ENCODE measurements around the gene GARIN1A. TPM values are rescaled to one million over a fixed set of nuclear protein-coding genes. Genes with fewer than 3 reads are reported as not detected.
"Not testable (repeated sequence)": the region's sequence is repeated elsewhere in the genome, so short reads cannot be mapped to it uniquely, and the experiment has no call there.

The GARIN1A gene
- total and polyA plus RNA-seq, 4 donors = 0.35 to 1.6 (median 0.60) TPM

DNA sequence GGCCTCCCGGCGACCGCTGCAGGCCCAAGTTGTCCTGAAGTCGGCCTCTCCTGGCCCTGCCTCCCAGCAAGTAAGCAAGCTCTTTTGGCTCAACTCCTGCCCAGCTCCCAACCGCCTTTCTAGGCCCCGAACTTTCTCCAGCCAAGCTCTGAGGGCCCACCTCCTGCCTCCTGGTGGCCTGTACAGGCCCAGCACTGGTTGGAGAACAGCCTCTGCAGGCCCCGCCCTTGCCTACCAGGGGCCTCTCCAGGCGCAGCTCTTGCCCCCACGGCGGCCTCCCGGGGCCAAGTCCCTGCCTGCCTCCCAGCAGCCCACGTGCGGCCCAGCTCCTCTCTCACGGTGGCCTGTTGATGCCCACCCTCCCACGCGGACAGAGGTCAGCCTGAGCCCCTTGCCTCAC is 18.9 kb upstream of the GARIN1A start:
- not testable (repeated sequence) for H3K4me3 ChIP-seq; H3K4me1 ChIP-seq (ENCODE audit: control insufficient read depth in 5 of 5, insufficient read depth in 5 of 5, low read length in 5 of 5); H3K9ac ChIP-seq (ENCODE audit: insufficient read depth in 1 of 2, low read length in 2 of 2); H3K9me3 ChIP-seq (ENCODE audit: control insufficient read depth in 4 of 4, insufficient read depth in 3 of 4, low read length in 3 of 4); H3K27ac ChIP-seq (ENCODE audit: low read depth in 1 of 2, low read length in 1 of 2); H3K27me3 ChIP-seq (ENCODE audit: control insufficient read depth in 3 of 3, insufficient read depth in 3 of 3, low read length in 2 of 3); DNase-seq; ATAC-seq (ENCODE audit: insufficient read depth, low FRiP score)
- peaks cover 0 to 24% (median 1%) of the 10 kb centered on the region in 4 donors for H3K36me3 ChIP-seq (ENCODE audit: control insufficient read depth in 4 of 4, insufficient read depth in 4 of 4, low read length in 4 of 4)
- 96 to 97% methylated on average over 16 of the region's 16 CpGs for WGBS, 2 donors

DNA sequence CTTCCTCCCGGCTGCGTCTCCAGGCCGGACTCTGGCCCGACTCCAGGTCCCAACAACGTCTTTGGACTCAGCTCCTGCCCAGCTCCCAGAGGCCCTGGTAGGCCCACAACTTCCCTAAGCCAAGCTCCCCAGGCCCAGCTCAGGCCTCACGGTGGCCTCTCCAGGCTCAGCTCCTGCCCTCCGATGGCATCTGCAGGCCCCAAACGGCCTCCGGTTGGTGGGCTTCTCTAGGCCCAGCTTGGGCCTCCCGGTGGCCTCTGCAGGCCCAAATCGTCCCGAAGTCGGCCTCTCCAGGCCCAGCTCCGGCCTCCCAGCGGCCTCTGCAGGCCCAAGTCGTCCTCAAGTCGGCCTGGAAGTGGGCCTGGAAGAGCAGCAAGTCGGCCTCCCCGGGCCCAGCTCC is 18.0 kb upstream of the GARIN1A start:
- ATAC-seq (ENCODE audit: insufficient read depth, low FRiP score) = not testable (repeated sequence)

DNA sequence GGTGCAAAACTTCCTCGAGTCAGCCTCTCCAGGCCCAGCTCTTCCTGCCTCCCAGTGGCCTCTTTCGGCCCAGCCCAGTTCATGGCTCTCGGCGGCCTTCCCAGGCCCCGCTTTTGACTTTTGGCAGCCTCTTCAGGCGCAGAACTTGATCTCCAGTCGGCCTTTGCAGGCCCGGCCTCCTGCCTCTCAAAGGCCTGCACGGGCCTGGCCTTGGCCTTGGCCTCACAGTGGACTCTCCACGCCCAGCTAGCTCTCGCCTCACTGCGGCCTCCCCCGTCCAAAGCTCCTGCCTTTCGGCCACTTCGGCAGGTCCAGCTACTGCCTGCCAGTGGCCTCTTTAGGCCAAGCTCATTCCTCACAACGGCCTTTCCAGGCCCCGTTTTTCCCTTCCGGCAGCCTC is 17.6 kb upstream of the GARIN1A start:
- H3K36me3 ChIP-seq (ENCODE audit: control insufficient read depth in 4 of 4, insufficient read depth in 4 of 4, low read length in 4 of 4) = peaks cover 0 to 24% (median 1%) of the 10 kb centered on the region in 4 donors
- H3K9me3 ChIP-seq (ENCODE audit: control insufficient read depth in 4 of 4, insufficient read depth in 3 of 4, low read length in 3 of 4); H3K27me3 ChIP-seq (ENCODE audit: control insufficient read depth in 3 of 3, insufficient read depth in 3 of 3, low read length in 2 of 3); H3K27ac ChIP-seq (ENCODE audit: low read depth in 1 of 2, low read length in 1 of 2); H3K4me3 ChIP-seq; DNase-seq; H3K4me1 ChIP-seq (ENCODE audit: control insufficient read depth in 5 of 5, insufficient read depth in 5 of 5, low read length in 5 of 5); H3K9ac ChIP-seq (ENCODE audit: insufficient read depth in 1 of 2, low read length in 2 of 2); ATAC-seq (ENCODE audit: insufficient read depth, low FRiP score): not testable (repeated sequence)
- WGBS, 2 donors = 95 to 96% methylated on average over 16 to 18 of the region's 18 CpGs

More for the DNA sequence above, 18.0 kb upstream of the GARIN1A start:
- 89 to 92% methylated on average over 15 to 19 of the region's 19 CpGs for WGBS, 2 donors
- H3K27ac ChIP-seq (ENCODE audit: low read depth in 1 of 2, low read length in 1 of 2); H3K27me3 ChIP-seq (ENCODE audit: control insufficient read depth in 3 of 3, insufficient read depth in 3 of 3, low read length in 2 of 3); H3K9me3 ChIP-seq (ENCODE audit: control insufficient read depth in 4 of 4, insufficient read depth in 3 of 4, low read length in 3 of 4); H3K9ac ChIP-seq (ENCODE audit: insufficient read depth in 1 of 2, low read length in 2 of 2); H3K4me1 ChIP-seq (ENCODE audit: control insufficient read depth in 5 of 5, insufficient read depth in 5 of 5, low read length in 5 of 5); DNase-seq; H3K4me3 ChIP-seq: not testable (repeated sequence)
- H3K36me3 ChIP-seq (ENCODE audit: control insufficient read depth in 4 of 4, insufficient read depth in 4 of 4, low read length in 4 of 4) = peaks cover 0 to 24% (median 1%) of the 10 kb centered on the region in 4 donors

DNA sequence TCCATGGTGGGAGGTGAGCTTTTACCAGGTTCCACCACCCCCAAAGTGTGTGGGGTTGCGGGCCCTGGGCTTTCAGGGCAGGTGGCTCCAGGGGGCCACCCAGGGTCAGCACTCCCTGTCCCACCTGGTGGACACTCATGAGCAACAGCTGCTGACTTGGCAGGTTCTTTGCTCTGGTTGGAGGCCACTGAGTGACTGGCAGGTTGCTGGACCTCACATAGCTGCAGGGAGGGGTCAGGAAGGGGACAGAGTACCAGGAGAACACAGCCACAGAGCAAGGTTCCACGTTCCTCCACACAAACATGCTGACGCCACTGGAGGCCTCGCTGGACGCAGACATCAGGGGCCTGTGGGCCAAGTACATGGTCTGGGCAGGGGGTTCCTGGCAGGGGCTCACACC is 13.7 kb upstream of the GARIN1A start:
- 90 to 93% methylated on average over 3 to 5 of the region's 5 CpGs for WGBS, 2 donors
- H3K4me3 ChIP-seq; H3K36me3 ChIP-seq (ENCODE audit: control insufficient read depth in 4 of 4, insufficient read depth in 4 of 4, low read length in 4 of 4); H3K27ac ChIP-seq (ENCODE audit: low read depth in 1 of 2, low read length in 1 of 2); DNase-seq; H3K27me3 ChIP-seq (ENCODE audit: control insufficient read depth in 3 of 3, insufficient read depth in 3 of 3, low read length in 2 of 3); H3K9me3 ChIP-seq (ENCODE audit: control insufficient read depth in 4 of 4, insufficient read depth in 3 of 4, low read length in 3 of 4); H3K4me1 ChIP-seq (ENCODE audit: control insufficient read depth in 5 of 5, insufficient read depth in 5 of 5, low read length in 5 of 5); H3K9ac ChIP-seq (ENCODE audit: insufficient read depth in 1 of 2, low read length in 2 of 2); ATAC-seq (ENCODE audit: insufficient read depth, low FRiP score): not testable (repeated sequence)

DNA sequence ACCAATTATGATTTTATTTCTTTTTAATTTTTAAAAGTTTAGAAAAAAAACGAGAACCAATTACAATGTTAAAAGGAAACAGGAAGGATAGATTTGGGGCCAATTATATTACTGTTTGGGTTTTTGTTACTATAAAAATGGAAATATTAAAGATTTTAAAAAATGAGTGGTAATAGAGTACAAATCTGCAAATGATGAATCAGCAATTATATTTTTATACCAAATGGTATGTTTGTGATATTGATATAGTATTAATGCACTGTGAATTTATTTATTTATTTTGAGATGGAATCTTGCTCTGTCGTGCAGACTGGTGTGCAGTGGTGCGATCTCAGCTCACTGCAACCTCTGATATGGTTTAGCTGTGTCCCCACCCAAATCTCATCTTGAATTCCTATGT is 11.5 kb upstream of the GARIN1A start:
- H3K4me3 ChIP-seq = no peak overlapping the region
- H3K9ac ChIP-seq (ENCODE audit: insufficient read depth in 1 of 2, low read length in 2 of 2) = no peak overlapping the region
- H3K27ac ChIP-seq (ENCODE audit: low read depth in 1 of 2, low read length in 1 of 2) = no peak overlapping the region
- no peaks in the 10 kb centered on the region for H3K4me1 ChIP-seq (ENCODE audit: control insufficient read depth in 5 of 5, insufficient read depth in 5 of 5, low read length in 5 of 5)
- 92 to 96% methylated on average over 3 of the region's 3 CpGs for WGBS, 2 donors
- H3K9me3 ChIP-seq (ENCODE audit: control insufficient read depth in 4 of 4, insufficient read depth in 3 of 4, low read length in 3 of 4) = peaks cover 0 to 3% (median 0%) of the 10 kb centered on the region in 4 donors
- ATAC-seq (ENCODE audit: insufficient read depth, low FRiP score) = no peak
- H3K27me3 ChIP-seq (ENCODE audit: control insufficient read depth in 3 of 3, insufficient read depth in 3 of 3, low read length in 2 of 3) = no peaks in the 10 kb centered on the region
- TF ChIP-seq, protein P1, sequence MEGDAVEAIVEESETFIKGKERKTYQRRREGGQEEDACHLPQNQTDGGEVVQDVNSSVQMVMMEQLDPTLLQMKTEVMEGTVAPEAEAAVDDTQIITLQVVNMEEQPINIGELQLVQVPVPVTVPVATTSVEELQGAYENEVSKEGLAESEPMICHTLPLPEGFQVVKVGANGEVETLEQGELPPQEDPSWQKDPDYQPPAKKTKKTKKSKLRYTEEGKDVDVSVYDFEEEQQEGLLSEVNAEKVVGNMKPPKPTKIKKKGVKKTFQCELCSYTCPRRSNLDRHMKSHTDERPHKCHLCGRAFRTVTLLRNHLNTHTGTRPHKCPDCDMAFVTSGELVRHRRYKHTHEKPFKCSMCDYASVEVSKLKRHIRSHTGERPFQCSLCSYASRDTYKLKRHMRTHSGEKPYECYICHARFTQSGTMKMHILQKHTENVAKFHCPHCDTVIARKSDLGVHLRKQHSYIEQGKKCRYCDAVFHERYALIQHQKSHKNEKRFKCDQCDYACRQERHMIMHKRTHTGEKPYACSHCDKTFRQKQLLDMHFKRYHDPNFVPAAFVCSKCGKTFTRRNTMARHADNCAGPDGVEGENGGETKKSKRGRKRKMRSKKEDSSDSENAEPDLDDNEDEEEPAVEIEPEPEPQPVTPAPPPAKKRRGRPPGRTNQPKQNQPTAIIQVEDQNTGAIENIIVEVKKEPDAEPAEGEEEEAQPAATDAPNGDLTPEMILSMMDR (IDR thresholded peaks at IDR 0.05; ENCODE audit: control extremely low read depth, extremely low read depth) = no peak
- DNase-seq = no peak
- peaks cover 0 to 2% (median 0%) of the 10 kb centered on the region in 4 donors for H3K36me3 ChIP-seq (ENCODE audit: control insufficient read depth in 4 of 4, insufficient read depth in 4 of 4, low read length in 4 of 4)
